BLaER1 treated with 17β-estradiol and CSF1 and Interleukin-3, amounts not matched to agents 10 nM and 100 nM (cell line): ENCODE measurements around the gene CHDH.

ENCODE experiments used
- H3K27ac ChIP-seq, 11 experiments: shearing (Covaris generic); formaldehyde crosslinking; 2 replicates each; pipeline ENCODE4 v1.8.1; 2022
- H3K27me3 ChIP-seq, 11 experiments: shearing (Covaris generic); formaldehyde crosslinking; 2 replicates each; pipeline ENCODE4 v1.8.1; 2022
- H3K36me3 ChIP-seq, 11 experiments: shearing (Covaris generic); formaldehyde crosslinking; 2 replicates each; pipeline ENCODE4 v1.8.1; 2022
- H3K4me1 ChIP-seq, 10 experiments: shearing (Covaris generic); formaldehyde crosslinking; 2 replicates each; pipeline ENCODE4 v1.8.1; 2022
- H3K4me2 ChIP-seq, 11 experiments: shearing (Covaris generic); formaldehyde crosslinking; 2 replicates each; pipeline ENCODE4 v1.8.1; 2022
- H3K4me3 ChIP-seq, 10 experiments: shearing (Covaris generic); formaldehyde crosslinking; 2 replicates each; pipeline ENCODE4 v1.8.1; 2022
- H3K9ac ChIP-seq, 11 experiments: shearing (Covaris generic); formaldehyde crosslinking; 2 replicates each; pipeline ENCODE4 v1.8.1; 2022
- H3K9me3 ChIP-seq, 11 experiments: shearing (Covaris generic); formaldehyde crosslinking; replicated peaks in 1 of 11; 2 replicates each; pipeline ENCODE4 v1.8.1; 2022
- H4K20me1 ChIP-seq, 11 experiments: shearing (Covaris generic); formaldehyde crosslinking; 2 replicates each; pipeline ENCODE4 v1.8.1; 2022
- Cebpa-rat ChIP-seq, 11 experiments: shearing (Covaris generic); IDR thresholded peaks; 2 replicates each; pipeline ENCODE4 v1.8.1; 2022

CHDH gene

DNA sequence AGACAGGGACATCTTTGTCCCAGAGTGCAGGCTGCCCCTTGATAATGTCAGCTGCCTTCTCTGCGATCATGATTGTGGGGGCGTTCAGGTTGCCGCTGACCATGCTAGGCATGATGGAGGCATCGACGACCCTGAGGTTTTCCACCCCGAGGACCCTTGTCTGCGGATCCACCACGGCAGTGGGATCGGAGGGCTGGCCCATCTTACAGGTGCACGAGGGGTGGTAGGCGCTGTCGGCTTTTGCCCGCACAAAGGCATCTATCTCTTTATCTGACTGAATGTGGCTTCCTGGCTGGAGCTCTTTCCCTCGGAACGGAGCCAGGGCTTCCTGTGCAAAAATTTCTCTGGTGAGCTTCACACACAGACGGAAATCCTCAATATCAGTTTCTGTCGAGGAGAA, 28.4 kb downstream of the CHDH start:
- no peak overlapping the region for H3K4me3 ChIP-seq
- H3K4me2 ChIP-seq: no peak overlapping the region
- no peak overlapping the region for H3K9ac ChIP-seq
- H3K27ac ChIP-seq: no peak overlapping the region
- no peak for TF ChIP-seq Cebpa-rat (IDR thresholded peaks at IDR 0.05)
- peaks cover 0 to 17% (median 4%) of the 10 kb centered on the region in 10 experiments; a peak in 7 of 20 replicates for H3K4me1 ChIP-seq
- H3K9me3 ChIP-seq: no peaks in the 10 kb centered on the region
- no peaks in the 10 kb centered on the region for H3K36me3 ChIP-seq
- H3K27me3 ChIP-seq: no peaks in the 10 kb centered on the region
- H4K20me1 ChIP-seq: peaks cover 0 to 4% (median 0%) of the 10 kb centered on the region in 11 experiments; a peak in 1 of 22 replicates

DNA sequence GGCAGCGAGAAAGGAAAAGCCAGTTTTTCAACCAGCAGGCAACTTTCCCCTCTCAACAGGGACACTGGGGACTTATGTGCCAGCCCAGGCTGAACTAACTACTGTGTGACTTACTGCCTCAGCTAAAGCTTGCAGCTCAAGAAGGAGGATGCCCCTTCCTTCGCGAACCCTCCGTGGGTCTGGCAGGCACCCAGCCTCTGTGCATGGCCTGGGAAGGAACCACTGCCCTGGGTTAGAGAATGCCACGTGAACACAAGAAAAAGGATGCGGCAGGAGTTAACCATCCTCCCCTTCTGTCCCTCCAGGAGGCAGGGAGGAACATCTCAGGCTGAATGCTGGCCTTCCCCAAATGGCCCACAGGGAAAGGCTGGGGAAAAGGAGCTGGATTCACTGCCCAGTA, 29.0 kb downstream of the CHDH start:
- H3K9ac ChIP-seq: no peak overlapping the region
- no peak for TF ChIP-seq Cebpa-rat (IDR thresholded peaks at IDR 0.05)
- no peaks in the 10 kb centered on the region for H3K36me3 ChIP-seq
- no peak overlapping the region for H3K4me3 ChIP-seq
- H3K4me1 ChIP-seq: peaks cover 0 to 17% (median 4%) of the 10 kb centered on the region in 10 experiments; a peak in 7 of 20 replicates
- peaks cover 0 to 2% (median 0%) of the 10 kb centered on the region in 11 experiments; a peak in 1 of 22 replicates for H4K20me1 ChIP-seq
- H3K27me3 ChIP-seq: no peaks in the 10 kb centered on the region
- no peak overlapping the region for H3K4me2 ChIP-seq
- H3K9me3 ChIP-seq: no peaks in the 10 kb centered on the region
- H3K27ac ChIP-seq: no peak overlapping the region

DNA sequence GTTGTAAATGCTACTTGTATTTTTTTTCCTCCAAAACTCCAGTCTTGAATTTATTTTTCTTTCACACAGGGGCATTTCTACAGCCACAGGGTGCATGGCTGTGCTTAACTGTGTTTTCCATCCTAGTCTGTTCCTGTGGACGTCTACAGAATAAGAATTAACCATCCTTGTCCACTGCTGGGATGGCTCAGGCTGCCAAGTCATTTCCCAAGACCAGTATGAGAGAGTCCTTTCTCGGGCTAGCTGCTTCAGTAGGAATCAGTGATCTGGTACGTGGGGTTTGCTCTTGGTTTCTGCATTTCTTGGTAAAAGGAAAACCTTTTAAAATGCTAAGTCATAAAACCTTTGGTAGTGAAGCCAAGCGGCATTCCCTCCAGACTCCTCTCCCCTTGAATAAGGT, 29.8 kb downstream of the CHDH start:
- no peak overlapping the region for H3K4me2 ChIP-seq
- H3K4me1 ChIP-seq: peaks cover 0 to 12% (median 4%) of the 10 kb centered on the region in 10 experiments; a peak in 7 of 20 replicates
- no peaks in the 10 kb centered on the region for H3K9me3 ChIP-seq
- H3K27me3 ChIP-seq: no peaks in the 10 kb centered on the region
- H4K20me1 ChIP-seq: no peaks in the 10 kb centered on the region; a peak in 1 of 22 replicates
- no peak overlapping the region for H3K4me3 ChIP-seq
- no peak overlapping the region for H3K9ac ChIP-seq
- no peak for TF ChIP-seq Cebpa-rat (IDR thresholded peaks at IDR 0.05)
- H3K27ac ChIP-seq: no peak overlapping the region
- H3K36me3 ChIP-seq: no peaks in the 10 kb centered on the region

DNA sequence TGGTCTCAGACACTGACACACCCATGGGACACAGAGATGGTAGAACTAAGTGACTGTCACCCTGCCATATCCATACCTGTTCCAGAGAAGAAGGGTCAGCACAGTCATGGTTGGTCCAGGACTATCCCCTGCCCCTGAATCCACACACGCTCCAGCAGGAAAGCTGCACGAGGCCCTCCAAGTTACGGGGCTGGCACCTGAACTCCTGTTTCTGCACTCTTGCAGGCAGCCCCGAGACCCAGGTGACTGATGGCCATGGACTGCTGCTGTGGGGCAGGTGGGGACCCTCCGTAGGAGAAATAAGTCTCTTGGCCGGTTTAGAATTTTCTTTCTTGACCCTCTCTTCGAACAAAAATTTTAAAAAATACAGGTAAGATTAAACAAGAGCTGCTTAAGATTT, 30.6 kb downstream of the CHDH start:
- no peak overlapping the region for H3K9ac ChIP-seq
- H3K4me2 ChIP-seq: no peak overlapping the region
- H3K4me3 ChIP-seq: no peak overlapping the region
- peaks cover 0 to 5% (median under 1%) of the 10 kb centered on the region in 10 experiments; a peak in 5 of 20 replicates for H3K4me1 ChIP-seq
- H4K20me1 ChIP-seq: no peaks in the 10 kb centered on the region; a peak in 1 of 22 replicates
- no peaks in the 10 kb centered on the region for H3K27me3 ChIP-seq
- no peak for TF ChIP-seq Cebpa-rat (IDR thresholded peaks at IDR 0.05)
- no peak overlapping the region for H3K27ac ChIP-seq
- H3K36me3 ChIP-seq: no peaks in the 10 kb centered on the region
- H3K9me3 ChIP-seq: no peaks in the 10 kb centered on the region

DNA sequence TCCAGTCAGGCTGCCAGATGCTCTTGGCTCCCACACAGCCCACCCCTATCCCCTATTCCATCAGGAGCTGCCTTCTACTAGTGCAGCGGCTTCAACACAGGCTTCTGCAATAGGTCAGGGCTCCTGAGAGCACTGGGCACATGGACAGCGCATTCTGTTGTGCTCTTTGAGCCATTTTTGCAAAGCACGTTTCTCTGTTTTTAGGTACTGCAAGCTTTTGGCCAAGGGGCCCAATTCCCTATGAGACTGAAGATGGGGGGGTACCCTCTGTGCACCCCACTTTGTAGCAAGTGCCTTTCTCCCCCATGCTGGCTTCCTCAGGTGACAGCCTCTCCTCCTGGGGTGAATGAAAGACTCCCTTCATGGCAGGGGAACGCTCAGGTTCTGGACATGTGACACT, 31.2 kb downstream of the CHDH start:
- no peak overlapping the region for H3K4me3 ChIP-seq

DNA sequence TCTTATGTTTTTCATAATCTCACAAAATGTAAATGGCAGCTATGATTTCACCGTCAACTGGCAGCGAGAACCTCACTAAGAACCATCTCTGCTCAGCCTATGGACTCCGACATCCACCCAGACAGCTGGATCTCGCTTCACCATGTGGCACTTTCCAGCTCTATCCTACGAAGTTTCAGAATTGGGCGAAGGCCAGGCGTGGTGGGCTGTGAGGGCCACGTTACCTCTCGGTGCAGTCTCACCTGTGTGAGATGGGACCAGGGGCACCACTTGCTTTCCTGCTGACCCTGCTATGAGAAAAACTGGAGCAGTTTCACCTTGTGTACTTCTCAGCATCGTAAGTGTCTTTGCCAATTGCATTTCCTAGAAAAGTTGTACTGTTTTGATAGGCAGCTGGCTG, 32.3 kb downstream of the CHDH start:
- Histone ChIP-seq H3K9ac (no peak overlapping the region), H3K4me2 (no peak overlapping the region), H4K20me1 (no peaks in the 10 kb centered on the region), H3K4me1 (peaks cover 0 to 4% (median 0%) of the 10 kb centered on the region in 10 experiments; a peak in 2 of 20 replicates), H3K36me3 (no peaks in the 10 kb centered on the region), H3K4me3 (no peak overlapping the region), H3K9me3 (no peaks in the 10 kb centered on the region), H3K27me3 (no peaks in the 10 kb centered on the region), H3K27ac (no peak overlapping the region)
- TF ChIP-seq Cebpa-rat (IDR thresholded peaks at IDR 0.05): no peak

More for the DNA sequence above, 31.2 kb downstream of the CHDH start:
- Histone ChIP-seq H3K27me3 (no peaks in the 10 kb centered on the region), H3K36me3 (no peaks in the 10 kb centered on the region), H3K4me1 (peaks cover 0 to 4% (median 0%) of the 10 kb centered on the region in 10 experiments; a peak in 2 of 20 replicates), H3K27ac (no peak overlapping the region), H3K4me2 (no peak overlapping the region), H3K9me3 (no peaks in the 10 kb centered on the region), H4K20me1 (no peaks in the 10 kb centered on the region; a peak in 1 of 22 replicates), H3K9ac (no peak overlapping the region)
- no peak for TF ChIP-seq Cebpa-rat (IDR thresholded peaks at IDR 0.05)

DNA sequence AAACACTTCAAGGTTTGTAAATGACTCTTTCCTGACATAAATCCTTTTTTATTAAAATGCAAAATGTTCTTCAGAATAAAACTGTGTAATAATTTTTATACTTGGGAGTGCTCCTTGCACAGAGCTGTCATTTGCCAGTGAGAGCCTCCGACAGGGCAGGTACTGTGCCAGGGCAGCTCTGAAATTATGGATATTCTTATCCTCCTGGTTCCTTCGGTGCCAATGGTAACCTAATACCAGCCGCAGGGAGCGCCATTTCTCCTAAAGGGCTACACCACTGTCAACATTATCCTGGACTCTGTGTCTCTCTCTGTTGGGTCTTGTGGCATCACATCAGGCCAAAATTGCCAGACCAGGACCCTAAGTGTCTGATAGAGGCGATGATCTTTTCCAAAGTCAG, 33.0 kb downstream of the CHDH start:
- Histone ChIP-seq H3K4me3 (no peak overlapping the region), H3K27ac (no peak overlapping the region), H3K4me1 (peaks cover 0 to 4% (median 0%) of the 10 kb centered on the region in 10 experiments; a peak in 2 of 20 replicates), H3K36me3 (no peaks in the 10 kb centered on the region), H4K20me1 (no peaks in the 10 kb centered on the region), H3K27me3 (no peaks in the 10 kb centered on the region), H3K4me2 (no peak overlapping the region), H3K9ac (no peak overlapping the region), H3K9me3 (no peaks in the 10 kb centered on the region)
- no peak for TF ChIP-seq Cebpa-rat (IDR thresholded peaks at IDR 0.05)

DNA sequence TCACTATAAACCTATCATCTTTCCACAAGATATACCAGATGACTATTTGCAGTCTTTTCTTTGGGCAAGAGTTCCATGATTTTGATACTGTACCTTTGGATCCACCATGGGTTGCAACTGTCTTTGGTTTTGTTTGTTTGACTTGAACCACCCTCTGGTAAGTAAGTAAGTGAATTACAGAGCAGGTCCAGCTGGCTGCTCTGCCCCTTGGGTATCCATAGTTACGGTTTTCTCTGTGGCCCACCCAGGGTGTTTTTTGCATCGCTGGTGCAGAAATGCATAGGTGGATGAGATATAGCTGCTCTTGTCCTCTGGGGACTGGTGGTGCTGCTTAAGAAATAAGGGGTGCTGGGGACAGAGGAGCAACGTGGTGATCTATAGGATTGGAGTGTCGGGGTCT, 33.8 kb downstream of the CHDH start:
- Histone ChIP-seq H3K9me3 (no peaks in the 10 kb centered on the region), H3K4me1 (peaks cover 0 to 4% (median 0%) of the 10 kb centered on the region in 10 experiments; a peak in 2 of 20 replicates), H3K9ac (no peak overlapping the region), H3K4me3 (no peak overlapping the region), H3K27me3 (no peaks in the 10 kb centered on the region), H3K27ac (no peak overlapping the region), H4K20me1 (no peaks in the 10 kb centered on the region), H3K4me2 (no peak overlapping the region), H3K36me3 (no peaks in the 10 kb centered on the region)
- no peak for TF ChIP-seq Cebpa-rat (IDR thresholded peaks at IDR 0.05)

DNA sequence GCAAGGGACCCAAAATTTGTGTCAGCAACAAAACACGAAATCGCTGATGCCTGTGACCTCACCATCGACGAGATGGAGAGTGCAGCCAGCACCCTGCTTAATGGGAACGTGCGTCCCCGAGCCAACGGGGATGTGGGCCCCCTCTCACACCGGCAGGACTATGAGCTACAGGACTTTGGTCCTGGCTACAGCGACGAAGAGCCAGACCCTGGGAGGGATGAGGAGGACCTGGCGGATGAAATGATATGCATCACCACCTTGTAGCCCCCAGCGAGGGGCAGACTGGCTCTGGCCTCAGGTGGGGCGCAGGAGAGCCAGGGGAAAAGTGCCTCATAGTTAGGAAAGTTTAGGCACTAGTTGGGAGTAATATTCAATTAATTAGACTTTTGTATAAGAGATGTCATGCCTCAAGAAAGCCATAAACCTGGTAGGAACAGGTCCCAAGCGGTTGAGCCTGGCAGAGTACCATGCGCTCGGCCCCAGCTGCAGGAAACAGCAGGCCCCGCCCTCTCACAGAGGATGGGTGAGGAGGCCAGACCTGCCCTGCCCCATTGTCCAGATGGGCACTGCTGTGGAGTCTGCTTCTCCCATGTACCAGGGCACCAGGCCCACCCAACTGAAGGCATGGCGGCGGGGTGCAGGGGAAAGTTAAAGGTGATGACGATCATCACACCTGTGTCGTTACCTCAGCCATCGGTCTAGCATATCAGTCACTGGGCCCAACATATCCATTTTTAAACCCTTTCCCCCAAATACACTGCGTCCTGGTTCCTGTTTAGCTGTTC, 34.9 kb downstream of the CHDH start:
- Histone ChIP-seq H3K4me1 (peaks cover 0 to 6% (median 0%) of the 10 kb centered on the region in 10 experiments; a peak in 2 of 20 replicates), H3K9ac (no peak overlapping the region), H3K4me2 (no peak overlapping the region), H3K27me3 (no peaks in the 10 kb centered on the region), H3K4me3 (no peak overlapping the region), H3K27ac (no peak overlapping the region), H3K9me3 (no peaks in the 10 kb centered on the region), H3K36me3 (no peaks in the 10 kb centered on the region), H4K20me1 (no peaks in the 10 kb centered on the region)
- TF ChIP-seq Cebpa-rat (IDR thresholded peaks at IDR 0.05): no peak
